ENCODE data around the gene OR51G1. TPM values are rescaled to one million over a fixed set of nuclear protein-coding genes. Genes with fewer than 3 reads are reported as not detected.

The OR51G1 gene
- total RNA-seq, 2 experiments from 2014 or later = not detected

- no peaks in the 10 kb centered on the region for H3K36me3 ChIP-seq (ENCODE audit: insufficient read depth, low read length)
- no peak overlapping the region for H3K4me3 ChIP-seq (ENCODE audit: low read length)
- Mint-ChIP-seq H3K27ac (no peak overlapping the region), H3K9me3 (no peaks in the 10 kb centered on the region), H3K36me3 (ENCODE audit: low read depth) (no peaks in the 10 kb centered on the region), H3K4me3 (no peak overlapping the region), H3K27me3 (peaks cover 6% of the 10 kb centered on the region), H3K4me1 (ENCODE audit: low read depth) (no peaks in the 10 kb centered on the region)
- no peak for DNase-seq
- no peak for TF ChIP-seq CTCF (IDR thresholded peaks at IDR 0.05)
- H3K9me3 ChIP-seq (ENCODE audit: control insufficient read depth in 1 of 2, insufficient read depth in 1 of 2, low read length in 2 of 2) = no peaks in the 10 kb centered on the region
- H3K4me1 ChIP-seq (ENCODE audit: insufficient read depth, low read length) = no peaks in the 10 kb centered on the region
- POLR2A ChIA-PET = no interaction called here
- CTCF ChIA-PET = no interaction called here
- intact Hi-C loops (cut with DNase I, micrococcal nuclease) = no loop called here
- no peaks in the 10 kb centered on the region for H3K27me3 ChIP-seq (ENCODE audit: control insufficient read depth in 1 of 2, insufficient read depth in 2 of 2, low read length in 2 of 2)
- no peak overlapping the region for H3K27ac ChIP-seq (ENCODE audit: low read depth in 1 of 2, low read length in 2 of 2)
- no peak for ATAC-seq (ENCODE audit: poor library complexity)
Observed at GRCh38 chr11:4882543-4882942, 41.6 kb downstream of the OR51G1 start.

- DNase-seq (no peak), ATAC-seq (ENCODE audit: poor library complexity) (no peak)
- no peaks in the 10 kb centered on the region for H3K9me3 Mint-ChIP-seq
- no peaks in the 10 kb centered on the region for H3K27me3 ChIP-seq (ENCODE audit: control insufficient read depth in 1 of 2, insufficient read depth in 2 of 2, low read length in 2 of 2)
- no peak for TF ChIP-seq CTCF (IDR thresholded peaks at IDR 0.05)
- no peaks in the 10 kb centered on the region for H3K4me1 Mint-ChIP-seq (ENCODE audit: low read depth)
- CTCF ChIA-PET = no interaction called here
- H3K27ac Mint-ChIP-seq = no peak within 1 kb of the TSS
- H3K27me3 Mint-ChIP-seq = peaks cover 6% of the 10 kb centered on the region
- intact Hi-C loops (cut with DNase I, micrococcal nuclease) = no loop called here
- no peak within 1 kb of the TSS for H3K4me3 ChIP-seq (ENCODE audit: low read length)
- POLR2A ChIA-PET = no interaction called here
- no peak within 1 kb of the TSS for H3K4me3 Mint-ChIP-seq
- H3K36me3 Mint-ChIP-seq (ENCODE audit: low read depth) = no peaks in the 10 kb centered on the region
- H3K36me3 ChIP-seq (ENCODE audit: insufficient read depth, low read length) = no peaks in the 10 kb centered on the region
- H3K4me1 ChIP-seq (ENCODE audit: insufficient read depth, low read length) = no peaks in the 10 kb centered on the region
- H3K9me3 ChIP-seq (ENCODE audit: control insufficient read depth in 1 of 2, insufficient read depth in 1 of 2, low read length in 2 of 2) = no peaks in the 10 kb centered on the region
- no peak within 1 kb of the TSS for H3K27ac ChIP-seq (ENCODE audit: low read depth in 1 of 2, low read length in 2 of 2)
Observed at GRCh38 chr11:4881860-4882500, 42.2 kb downstream of the OR51G1 start, which contains the start of gene OR51T1. Gene OR51T1, plus strand, starts transcription at chr11:4881900. Its CDS starts 0 bp downstream, at chr11:4881900.

GRCh38 chr11:4881188-4881587, 43.0 kb downstream of the OR51G1 start:
- H3K4me3 ChIP-seq (ENCODE audit: low read length) = no peak overlapping the region
- Mint-ChIP-seq H3K27me3 (peaks cover 6% of the 10 kb centered on the region), H3K9me3 (no peaks in the 10 kb centered on the region), H3K4me1 (ENCODE audit: low read depth) (no peaks in the 10 kb centered on the region), H3K27ac (no peak overlapping the region), H3K4me3 (no peak overlapping the region), H3K36me3 (ENCODE audit: low read depth) (no peaks in the 10 kb centered on the region)
- ChIA-PET POLR2A (interaction anchor here (0.6 kb wide), 1 partner anchor 14 kb away, joined by 3 read pairs; no protein-coding TSS in a partner anchor), CTCF (no interaction called here)
- no peaks in the 10 kb centered on the region for H3K36me3 ChIP-seq (ENCODE audit: insufficient read depth, low read length)
- H3K27me3 ChIP-seq (ENCODE audit: control insufficient read depth in 1 of 2, insufficient read depth in 2 of 2, low read length in 2 of 2) = no peaks in the 10 kb centered on the region
- intact Hi-C loops (cut with DNase I, micrococcal nuclease) = no loop called here
- no peaks in the 10 kb centered on the region for H3K9me3 ChIP-seq (ENCODE audit: control insufficient read depth in 1 of 2, insufficient read depth in 1 of 2, low read length in 2 of 2)
- no peak for ATAC-seq (ENCODE audit: poor library complexity)
- no peaks in the 10 kb centered on the region for H3K4me1 ChIP-seq (ENCODE audit: insufficient read depth, low read length)
- H3K27ac ChIP-seq (ENCODE audit: low read depth in 1 of 2, low read length in 2 of 2) = no peak overlapping the region
- TF ChIP-seq CTCF (IDR thresholded peaks at IDR 0.05) = no peak
- no peak for DNase-seq

Other genes starting within 250 kb of the OR51G1 start
- gene OR51E2, start 226.5 kb downstream of the OR51G1 start, total RNA-seq = not detected
- not detected for gene MMP26, start 219.6 kb downstream of the OR51G1 start, total RNA-seq
- not detected for gene OR51F1, start 154.4 kb downstream of the OR51G1 start, total RNA-seq
- gene OR52R1, start 120.0 kb downstream of the OR51G1 start, total RNA-seq = not detected
- gene OR51F2, start 103.0 kb downstream of the OR51G1 start, total RNA-seq = not detected
- not detected for gene OR51S1, start 75.1 kb downstream of the OR51G1 start, total RNA-seq
- not detected for gene OR51T1, start 42.4 kb downstream of the OR51G1 start, total RNA-seq
- gene OR51A7, start 20.6 kb downstream of the OR51G1 start, total RNA-seq = not detected
- not detected for gene OR51G2, start 5.0 kb downstream of the OR51G1 start, total RNA-seq
- gene OR51A4, start 23.3 kb upstream of the OR51G1 start, total RNA-seq = not detected
- gene OR51A2, start 31.4 kb upstream of the OR51G1 start, total RNA-seq = not detected
- not detected for gene OR51L1, start 70.5 kb upstream of the OR51G1 start, total RNA-seq
- gene OR52J3, start 122.2 kb upstream of the OR51G1 start, total RNA-seq = not detected
- not detected for gene OR52E2, start 135.3 kb upstream of the OR51G1 start, total RNA-seq
- gene OR52E1, start 145.2 kb upstream of the OR51G1 start, total RNA-seq = not detected
- gene OR52A5, start 214.0 kb upstream of the OR51G1 start, total RNA-seq = not detected
- gene OR52A1, start 230.4 kb upstream of the OR51G1 start, total RNA-seq = not detected

All from CD4-positive, alpha-beta T cell (primary cell).